GM12801 (cell line): ENCODE measurements around the gene LRRC55.

Experiments
- TF ChIP-seq, protein P1 (sequence below): IDR thresholded peaks from one replicate; pipeline ENCODE4 v1.5.1; 2011; ENCODE audit warnings: control low read depth; ENCODE audit not compliant: insufficient read length; ENCODE audit errors: extremely low read depth

Gene LRRC55

DNA sequence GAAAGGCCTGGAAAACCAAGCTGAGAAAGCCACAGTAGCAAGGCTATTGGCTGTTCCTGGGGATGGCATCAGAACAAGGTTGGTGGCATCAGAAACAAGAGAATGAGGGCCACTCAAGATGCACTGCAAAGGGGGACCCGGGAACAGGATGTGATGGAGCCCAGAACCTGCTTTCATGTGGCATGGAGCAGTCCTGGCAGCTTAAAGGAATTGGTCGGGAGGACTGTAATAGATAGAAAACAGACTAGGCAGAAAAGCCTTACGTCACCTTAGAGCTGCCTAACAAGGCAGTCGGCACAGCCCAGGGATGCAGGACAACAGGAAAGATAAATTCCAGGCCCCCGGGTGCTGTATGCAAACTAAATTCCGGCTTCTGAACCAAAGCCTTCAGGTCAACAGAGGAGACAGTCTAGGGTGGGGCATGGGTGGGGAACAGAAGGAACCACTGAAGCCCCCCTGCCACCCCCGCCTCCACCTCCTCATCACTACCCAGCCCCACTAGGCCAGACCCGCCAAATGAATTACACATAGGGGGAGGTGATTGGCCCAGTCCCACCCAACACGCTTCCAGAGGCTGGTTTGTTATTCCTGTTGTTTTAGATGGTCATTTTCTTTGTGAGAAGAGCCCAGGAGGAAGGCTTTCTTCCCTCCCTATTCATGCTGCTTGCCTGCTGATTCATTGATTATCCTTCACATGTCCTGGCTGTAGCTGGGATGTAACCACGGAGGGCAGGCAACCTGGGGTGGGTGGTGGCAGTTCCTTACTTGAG, 25.7 kb upstream of the LRRC55 start:
- TF ChIP-seq, protein P1, sequence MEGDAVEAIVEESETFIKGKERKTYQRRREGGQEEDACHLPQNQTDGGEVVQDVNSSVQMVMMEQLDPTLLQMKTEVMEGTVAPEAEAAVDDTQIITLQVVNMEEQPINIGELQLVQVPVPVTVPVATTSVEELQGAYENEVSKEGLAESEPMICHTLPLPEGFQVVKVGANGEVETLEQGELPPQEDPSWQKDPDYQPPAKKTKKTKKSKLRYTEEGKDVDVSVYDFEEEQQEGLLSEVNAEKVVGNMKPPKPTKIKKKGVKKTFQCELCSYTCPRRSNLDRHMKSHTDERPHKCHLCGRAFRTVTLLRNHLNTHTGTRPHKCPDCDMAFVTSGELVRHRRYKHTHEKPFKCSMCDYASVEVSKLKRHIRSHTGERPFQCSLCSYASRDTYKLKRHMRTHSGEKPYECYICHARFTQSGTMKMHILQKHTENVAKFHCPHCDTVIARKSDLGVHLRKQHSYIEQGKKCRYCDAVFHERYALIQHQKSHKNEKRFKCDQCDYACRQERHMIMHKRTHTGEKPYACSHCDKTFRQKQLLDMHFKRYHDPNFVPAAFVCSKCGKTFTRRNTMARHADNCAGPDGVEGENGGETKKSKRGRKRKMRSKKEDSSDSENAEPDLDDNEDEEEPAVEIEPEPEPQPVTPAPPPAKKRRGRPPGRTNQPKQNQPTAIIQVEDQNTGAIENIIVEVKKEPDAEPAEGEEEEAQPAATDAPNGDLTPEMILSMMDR, result no peak

DNA sequence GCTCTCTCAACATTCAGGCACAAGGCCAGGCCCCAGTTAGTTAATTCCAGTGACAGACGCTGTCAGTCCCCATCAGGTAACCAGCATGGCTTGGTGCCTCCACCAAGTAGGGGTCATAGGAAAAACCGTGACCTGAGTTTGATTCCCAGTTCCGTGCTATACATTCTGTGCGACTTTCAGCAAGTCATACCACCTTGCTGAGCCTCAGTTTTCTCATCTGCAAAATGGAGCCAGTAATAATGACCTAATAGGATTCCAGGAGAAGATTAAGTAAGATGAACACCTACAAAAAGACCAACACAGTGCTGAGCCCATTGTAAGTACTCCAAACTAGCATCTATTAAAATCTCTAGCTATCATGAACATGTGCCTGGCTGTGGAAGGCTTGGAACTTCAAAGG, 24.8 kb upstream of the LRRC55 start:
- TF ChIP-seq, protein P1, result no peak

DNA sequence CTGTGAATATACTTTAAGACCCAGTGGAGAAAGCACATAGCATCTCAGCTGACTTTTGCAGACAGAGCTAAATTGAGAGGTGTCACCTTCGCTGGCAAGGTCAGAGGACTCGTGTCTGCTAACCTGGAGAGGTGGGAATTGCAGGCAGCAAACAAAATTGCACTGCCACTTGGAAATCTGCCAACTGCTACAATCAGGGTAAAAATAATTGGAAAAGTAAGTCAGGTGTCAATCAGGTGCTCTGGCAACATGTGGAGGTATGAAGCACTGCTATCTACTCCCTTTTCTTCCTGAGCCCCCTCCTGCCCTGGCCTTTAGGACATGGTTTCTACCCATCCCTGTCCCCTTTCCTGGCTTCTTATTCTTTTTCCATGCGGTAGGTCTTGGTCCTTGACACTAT, 24.1 kb upstream of the LRRC55 start:
- TF ChIP-seq, protein P1, result no peak

DNA sequence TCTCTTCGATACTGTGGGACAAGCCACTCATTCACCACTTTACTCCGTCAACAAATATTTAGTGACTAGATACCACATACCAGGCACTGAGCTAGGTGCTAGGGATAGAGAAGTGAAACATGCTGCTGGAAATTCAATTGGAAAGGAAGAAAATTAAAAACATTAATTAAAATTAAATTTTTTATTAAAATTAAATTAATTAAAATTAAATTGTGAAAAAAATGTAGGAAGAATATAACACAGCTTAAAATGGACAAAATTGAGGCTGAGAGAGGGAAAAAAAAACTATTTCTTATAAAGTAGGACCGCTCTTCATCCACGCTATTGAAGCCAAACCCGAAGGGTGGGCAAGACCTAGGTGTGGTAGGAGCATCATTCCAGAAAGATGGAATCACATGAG, 23.6 kb upstream of the LRRC55 start:
- TF ChIP-seq, protein P1, result no peak

DNA sequence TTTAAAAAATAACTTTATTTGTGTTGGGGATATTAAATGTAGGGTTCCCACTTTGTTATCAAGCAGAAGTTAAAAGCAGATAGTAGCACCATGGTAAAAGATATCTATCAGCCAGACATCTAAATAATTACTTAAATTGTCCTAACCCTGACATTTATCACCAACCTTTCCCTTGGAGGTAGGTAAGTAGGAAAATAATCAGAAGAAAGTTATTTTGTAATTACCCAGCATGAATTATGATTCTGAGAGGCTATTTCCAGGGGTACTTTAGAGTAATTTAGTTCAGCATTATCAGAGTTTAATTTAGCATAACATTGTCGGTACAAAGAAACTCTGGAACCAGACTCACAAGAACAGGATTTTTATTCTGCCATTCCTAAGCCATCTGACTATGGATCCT, 23.2 kb upstream of the LRRC55 start:
- TF ChIP-seq, protein P1, result no peak

DNA sequence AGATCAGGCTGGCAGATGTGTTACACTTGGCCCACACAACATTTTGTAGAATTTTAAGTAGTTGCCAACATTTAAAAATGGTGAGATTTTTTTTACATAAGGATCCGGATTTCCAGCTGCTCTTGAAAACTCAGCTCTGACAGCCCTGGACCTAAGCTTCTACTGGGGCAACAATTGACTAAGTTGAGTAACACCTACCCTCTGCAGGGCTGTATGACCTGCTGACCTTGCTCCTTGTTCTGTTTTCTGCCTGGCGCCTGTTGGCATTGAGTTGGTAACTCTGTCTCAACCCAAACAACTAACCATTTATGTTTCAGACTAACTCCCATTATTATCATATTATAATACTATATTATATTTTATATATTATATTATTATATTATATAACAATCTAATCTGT, 21.1 kb upstream of the LRRC55 start:
- TF ChIP-seq, protein P1, result no peak

DNA sequence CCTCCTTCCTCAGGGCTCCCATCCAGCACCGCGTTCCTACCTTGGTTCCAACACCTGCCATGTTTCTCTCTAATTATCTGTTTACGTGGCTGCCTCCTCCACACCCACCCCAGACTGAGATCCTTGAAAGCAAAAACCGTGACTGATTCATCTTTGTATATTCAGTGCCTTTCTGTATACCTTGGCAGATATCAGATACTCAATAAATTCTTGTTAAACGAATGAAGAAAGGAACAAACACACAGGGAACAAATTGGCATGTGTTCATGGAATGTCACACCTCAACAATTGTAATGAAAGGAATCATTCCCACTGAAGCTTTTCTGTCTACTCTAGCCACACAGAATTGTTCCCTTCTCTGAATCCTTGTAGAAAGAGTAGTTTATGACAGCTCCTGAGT, 20.4 kb upstream of the LRRC55 start:
- TF ChIP-seq, protein P1, result no peak
